Measurements from ENCODE around the gene NOPCHAP1.

GRCh38 chr12:104975587-104976343 is 10.4 kb upstream of the NOPCHAP1 start:
- TF ChIP-seq POLR2A (IDR thresholded peaks at IDR 0.05) (no peak), CTCF (IDR thresholded peaks at IDR 0.05) (no peak)

All from ovary (tissue), 3 donors.